GM13976 (cell line): ENCODE measurements around the gene PRR20G.

ENCODE experiments used
- DNase-seq: peaks from one replicate; pipeline ENCODE4 v3.0.0; 2012; ENCODE audit warnings: low spot score
- in situ Hi-C: fragments of 300-500 bp; cut with MboI; formaldehyde crosslinking; loops from one replicate; pipeline ENCODE4 v1.12.0; 2022; ENCODE audit warnings: low sequenced_read_pairs, mixed read lengths, inconsistent platforms; ENCODE audit not compliant: unreplicated experiment
- TF ChIP-seq, protein P1 (sequence below): IDR thresholded peaks from 2 replicates; pipeline ENCODE4 v1.5.1; 2012; ENCODE audit warnings: borderline replicate concordance, mild to moderate bottlenecking; ENCODE audit not compliant: insufficient read depth; ENCODE audit errors: extremely low read depth, missing control alignments, control extremely low read depth

Gene PRR20G

DNA sequence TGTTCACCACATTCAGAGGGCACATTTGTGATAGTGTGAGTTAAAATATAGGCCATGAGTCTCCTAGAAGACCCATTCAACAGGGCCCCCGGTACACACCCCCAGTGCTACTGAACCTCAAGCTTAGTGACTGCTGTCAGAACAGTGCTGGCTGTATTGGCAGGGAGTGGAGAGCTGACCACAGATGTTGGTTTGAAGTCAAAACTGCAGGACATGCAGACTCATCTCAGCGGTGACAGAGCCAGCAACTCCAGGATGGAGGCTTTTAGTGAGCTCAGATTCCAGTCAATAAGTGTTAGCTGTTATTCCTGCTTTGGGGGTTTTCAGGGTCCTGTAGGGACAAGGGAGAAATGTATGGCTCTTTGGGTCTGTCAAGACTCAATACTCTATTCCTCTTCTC lies 29.1 kb downstream of the PRR20G start:
- in situ Hi-C loops: no loop called here
- DNase-seq: no peak
- TF ChIP-seq, protein P1, sequence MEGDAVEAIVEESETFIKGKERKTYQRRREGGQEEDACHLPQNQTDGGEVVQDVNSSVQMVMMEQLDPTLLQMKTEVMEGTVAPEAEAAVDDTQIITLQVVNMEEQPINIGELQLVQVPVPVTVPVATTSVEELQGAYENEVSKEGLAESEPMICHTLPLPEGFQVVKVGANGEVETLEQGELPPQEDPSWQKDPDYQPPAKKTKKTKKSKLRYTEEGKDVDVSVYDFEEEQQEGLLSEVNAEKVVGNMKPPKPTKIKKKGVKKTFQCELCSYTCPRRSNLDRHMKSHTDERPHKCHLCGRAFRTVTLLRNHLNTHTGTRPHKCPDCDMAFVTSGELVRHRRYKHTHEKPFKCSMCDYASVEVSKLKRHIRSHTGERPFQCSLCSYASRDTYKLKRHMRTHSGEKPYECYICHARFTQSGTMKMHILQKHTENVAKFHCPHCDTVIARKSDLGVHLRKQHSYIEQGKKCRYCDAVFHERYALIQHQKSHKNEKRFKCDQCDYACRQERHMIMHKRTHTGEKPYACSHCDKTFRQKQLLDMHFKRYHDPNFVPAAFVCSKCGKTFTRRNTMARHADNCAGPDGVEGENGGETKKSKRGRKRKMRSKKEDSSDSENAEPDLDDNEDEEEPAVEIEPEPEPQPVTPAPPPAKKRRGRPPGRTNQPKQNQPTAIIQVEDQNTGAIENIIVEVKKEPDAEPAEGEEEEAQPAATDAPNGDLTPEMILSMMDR: no peak

DNA sequence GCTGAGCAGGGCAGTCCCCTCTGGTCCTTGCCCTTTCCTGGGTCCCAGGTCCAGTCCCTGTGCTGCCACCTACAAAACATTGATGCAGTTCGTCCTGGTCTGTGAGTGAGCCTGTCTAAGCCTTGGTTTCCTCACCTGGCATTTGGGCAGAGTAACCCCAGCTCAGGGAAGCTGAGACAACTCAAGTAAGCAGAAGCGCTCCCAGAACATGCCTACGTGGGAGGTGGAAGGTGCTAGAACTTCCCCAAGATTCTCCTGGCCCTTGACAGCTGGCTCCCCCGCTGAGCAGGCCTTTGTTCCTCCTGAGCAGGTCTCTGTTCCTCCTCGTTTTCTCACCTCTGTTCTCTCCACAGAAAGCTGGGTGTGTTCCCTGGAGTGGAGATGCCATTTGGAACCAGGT lies 30.5 kb downstream of the PRR20G start:
- DNase-seq: no peak
- in situ Hi-C loops: no loop called here
- TF ChIP-seq, protein P1: no peak

DNA sequence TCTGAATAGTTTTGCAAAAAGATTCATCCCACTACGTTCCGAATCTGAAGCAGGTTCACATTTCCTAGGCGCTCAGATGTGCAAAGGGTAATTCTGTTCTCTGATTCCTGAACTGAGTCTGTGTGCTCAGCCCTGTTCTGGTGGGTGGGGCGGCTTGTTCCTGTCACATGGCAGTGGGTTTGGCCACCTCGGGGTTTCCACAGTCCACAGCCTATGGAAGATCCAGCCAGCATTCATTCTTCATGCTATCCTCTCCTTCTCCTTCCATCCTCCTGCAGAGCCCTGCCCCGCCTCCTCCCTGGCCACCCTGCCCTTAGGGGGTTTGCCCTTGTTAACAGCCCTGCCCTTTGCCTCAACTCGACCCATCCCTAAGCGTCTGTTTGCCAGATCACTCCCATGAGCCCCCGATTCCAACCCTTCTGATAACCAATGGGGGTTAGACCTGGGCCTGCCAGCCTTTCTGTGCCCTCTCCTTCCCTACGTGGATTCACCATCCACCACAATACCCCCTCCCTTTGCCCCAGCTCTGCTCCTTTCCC lies 31.0 kb downstream of the PRR20G start:
- TF ChIP-seq, protein P1: no peak
- in situ Hi-C loops: no loop called here
- DNase-seq: no peak

DNA sequence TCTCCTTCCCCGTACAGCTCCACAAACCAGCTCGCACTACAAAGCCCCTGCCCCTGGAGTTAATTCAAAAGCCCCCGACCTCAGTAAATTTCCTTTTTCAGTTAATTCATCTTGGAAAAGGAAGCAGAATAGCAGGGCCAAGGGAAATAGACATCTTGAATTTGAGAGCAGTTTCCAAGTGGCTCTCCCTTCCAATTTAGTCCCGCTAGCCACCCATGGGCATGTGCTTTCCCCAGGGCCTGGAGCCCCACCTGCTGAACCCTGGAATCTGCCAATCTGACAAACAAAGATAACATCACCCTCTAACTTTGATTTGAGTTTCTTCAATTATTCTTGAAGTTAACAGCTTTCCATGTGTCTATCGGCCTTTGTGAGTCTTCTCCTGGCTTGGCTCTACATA lies 31.7 kb downstream of the PRR20G start:
- in situ Hi-C loops: no loop called here
- TF ChIP-seq, protein P1: no peak
- DNase-seq: no peak

DNA sequence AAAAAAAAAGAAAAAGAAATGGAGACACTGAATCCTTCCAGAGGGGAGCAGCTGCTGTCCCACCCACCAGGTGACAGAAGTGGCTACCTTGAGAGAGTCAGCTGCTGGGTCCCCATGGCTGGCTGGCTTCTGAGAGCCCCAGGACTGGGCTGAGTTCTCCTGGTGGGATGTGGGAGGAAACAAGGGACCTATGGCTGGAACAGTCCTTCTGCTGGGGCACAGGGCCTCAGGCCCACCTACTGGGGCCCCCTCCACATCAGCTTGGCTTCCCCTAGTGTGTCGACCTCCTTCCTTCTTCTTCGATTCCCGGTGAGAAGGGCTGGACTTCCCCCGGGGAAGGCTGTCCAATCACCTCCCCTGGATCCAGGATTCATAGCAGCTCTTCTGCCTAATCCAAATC lies 32.3 kb downstream of the PRR20G start:
- DNase-seq: no peak
- in situ Hi-C loops: no loop called here
- TF ChIP-seq, protein P1: no peak

DNA sequence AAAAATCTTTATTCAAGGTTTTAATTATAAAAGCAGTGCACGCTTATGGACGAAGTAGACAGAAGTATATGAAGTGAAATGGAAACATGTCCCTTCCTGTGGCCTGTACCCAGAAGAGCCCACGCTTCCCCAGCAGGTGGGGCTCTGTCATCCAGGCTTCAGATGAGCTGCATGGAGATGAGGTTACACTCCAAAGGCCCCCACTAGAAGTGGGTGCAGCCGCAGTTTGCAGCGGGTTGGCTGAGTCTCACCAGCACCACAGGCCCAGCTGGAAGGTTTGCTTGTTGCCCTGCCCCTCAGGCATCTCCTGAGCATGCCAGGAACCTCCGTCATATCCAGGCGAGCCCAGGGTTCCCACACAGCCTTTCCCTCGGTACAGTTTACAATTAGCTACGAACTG lies 33.1 kb downstream of the PRR20G start:
- TF ChIP-seq, protein P1: peak; percentile 38
- in situ Hi-C loops: no loop called here
- DNase-seq: no peak

DNA sequence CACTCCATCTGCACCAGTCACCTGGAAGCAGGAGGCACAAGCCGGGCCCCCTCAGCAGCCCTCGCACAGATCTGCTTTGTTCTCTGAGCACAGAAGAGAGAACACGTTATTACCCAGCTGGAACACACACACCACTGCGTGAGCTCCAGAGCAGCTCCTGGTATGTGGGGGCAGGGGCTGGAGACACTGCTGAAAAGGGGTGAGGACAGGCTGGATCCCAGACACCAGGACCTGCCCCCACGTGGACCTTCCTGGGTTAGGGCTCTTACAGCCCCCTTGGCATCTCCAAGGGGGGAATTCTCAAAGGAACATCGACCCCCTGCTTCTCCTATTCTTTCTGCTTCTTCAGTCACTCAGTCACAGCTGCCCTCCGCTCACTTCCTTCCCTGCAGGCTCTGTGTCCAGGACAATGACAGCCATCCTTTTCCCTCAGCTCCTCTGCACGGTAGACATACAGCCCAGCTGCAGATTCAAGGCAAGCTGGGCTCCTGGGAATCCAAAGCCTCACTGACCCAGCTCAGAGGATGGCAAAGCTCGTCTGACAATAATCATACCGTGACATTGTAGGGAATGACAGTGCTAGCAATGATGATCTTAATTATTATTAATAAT lies 33.7 kb downstream of the PRR20G start:
- in situ Hi-C loops: no loop called here
- TF ChIP-seq, protein P1: no peak
- DNase-seq: no peak
